Dendritic cell treated with granulocyte-macrophage colony-stimulating factor and Interleukin-4, amounts not matched to agents 40 ng/mL and 50 ng/mL, for 4 days (primary cell): ENCODE measurements around the gene SLC25A36.
A peak's percentile ranks its signal among the peaks of the same experiment; 100 is the strongest.

Experiments
- H3K27ac Mint-ChIP-seq: one replicate; pipeline ENCODE4 v1.8.0; 2022; ENCODE audit warnings: mild to moderate bottlenecking, mixed read lengths
- H3K27me3 Mint-ChIP-seq: one replicate; pipeline ENCODE4 v1.8.0; 2022; ENCODE audit warnings: mild to moderate bottlenecking, mixed read lengths
- H3K36me3 Mint-ChIP-seq: one replicate; pipeline ENCODE4 v1.8.0; 2022; ENCODE audit warnings: low read depth, mixed read lengths
- H3K4me1 Mint-ChIP-seq: one replicate; pipeline ENCODE4 v1.8.0; 2022; ENCODE audit warnings: low read depth, mixed read lengths
- H3K4me3 Mint-ChIP-seq: one replicate; pipeline ENCODE4 v1.8.0; 2022; ENCODE audit warnings: mild to moderate bottlenecking, moderate library complexity, mixed read lengths
- H3K9me3 Mint-ChIP-seq: one replicate; pipeline ENCODE4 v1.8.0; 2022; ENCODE audit warnings: mixed read lengths
- intact Hi-C: fragments of 100-400 bp; cut with micrococcal nuclease; formaldehyde crosslinking; loops from one replicate; pipeline ENCODE4 v1.15.0; 2022

The SLC25A36 gene

DNA sequence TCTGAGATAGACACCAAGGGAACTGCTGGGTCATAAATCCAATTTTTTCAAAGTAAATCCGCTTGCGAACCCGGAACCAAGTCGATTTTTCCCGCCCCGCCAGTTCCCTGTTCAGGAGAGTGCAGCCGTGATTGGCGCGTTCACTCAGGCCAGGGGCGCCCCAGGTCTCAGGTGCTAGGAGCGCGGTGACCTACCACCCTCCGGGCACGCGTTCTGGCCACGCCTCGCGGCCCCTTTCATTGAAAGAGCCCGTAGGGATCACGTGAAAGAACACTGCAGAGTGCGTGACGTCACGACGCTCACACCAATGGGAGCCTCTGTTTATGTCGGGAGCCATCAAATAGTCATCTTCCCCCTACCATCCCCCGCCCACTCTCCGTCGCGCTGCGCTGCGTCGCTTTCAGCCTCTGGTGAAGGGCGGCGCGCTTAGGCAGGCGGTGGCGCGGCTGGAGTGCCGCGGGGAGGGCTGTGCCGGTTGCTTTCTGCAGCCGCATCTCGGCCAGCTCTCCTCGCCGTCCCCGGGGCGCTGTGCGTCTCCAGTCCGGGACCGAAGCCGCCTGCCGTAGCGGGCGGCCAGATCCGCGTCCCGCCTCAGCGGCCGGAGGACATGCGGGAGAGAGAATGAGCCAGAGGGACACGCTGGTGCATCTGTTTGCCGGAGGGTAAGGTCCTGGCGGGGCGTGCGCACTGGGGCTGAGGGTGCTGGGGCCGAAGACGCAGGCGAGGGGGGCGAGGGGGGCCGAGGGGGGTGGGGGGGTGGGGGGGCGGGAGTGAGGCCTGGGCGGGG is at the start of gene SLC25A36:
SLC25A36 (plus strand) TSS at position 403 of the 787 bp plus-strand sequence; CDS start at position 622, 219 bp downstream.
- Mint-ChIP-seq H3K4me3 (peak within 1 kb of the TSS; percentile 98), H3K27ac (peak within 1 kb of the TSS; percentile 95), H3K27me3 (peaks cover 8% of the 10 kb centered on the region), H3K4me1 (peaks cover 24% of the 10 kb centered on the region), H3K9me3 (peaks cover under 1% of the 10 kb centered on the region), H3K36me3 (peaks cover 21% of the 10 kb centered on the region)
- intact Hi-C loops, result loop anchor here (5.0 kb wide), 1 partner anchor 1554 kb away; the partner anchor contains the start of gene COPB2

- Mint-ChIP-seq H3K27ac (no peak overlapping the region), H3K4me3 (no peak overlapping the region), H3K4me1 (peaks cover 4% of the 10 kb centered on the region), H3K9me3 (no peaks in the 10 kb centered on the region), H3K36me3 (no peaks in the 10 kb centered on the region), H3K27me3 (peaks cover 3% of the 10 kb centered on the region)
- intact Hi-C loops, result no loop called here
Measured at GRCh38 chr3:140896997-140897396, 44.6 kb upstream of the SLC25A36 start.

GRCh38 chr3:140898340-140899180 is 43.1 kb upstream of the SLC25A36 start:
- Mint-ChIP-seq H3K9me3 (no peaks in the 10 kb centered on the region), H3K36me3 (no peaks in the 10 kb centered on the region), H3K27me3 (no peaks in the 10 kb centered on the region), H3K4me1 (peaks cover 4% of the 10 kb centered on the region), H3K27ac (no peak overlapping the region), H3K4me3 (no peak overlapping the region)
- intact Hi-C loops, result loop anchor here (1.0 to 2.0 kb wide), 3 partner anchors 75 to 294 kb away; no protein-coding TSS in a partner anchor

DNA sequence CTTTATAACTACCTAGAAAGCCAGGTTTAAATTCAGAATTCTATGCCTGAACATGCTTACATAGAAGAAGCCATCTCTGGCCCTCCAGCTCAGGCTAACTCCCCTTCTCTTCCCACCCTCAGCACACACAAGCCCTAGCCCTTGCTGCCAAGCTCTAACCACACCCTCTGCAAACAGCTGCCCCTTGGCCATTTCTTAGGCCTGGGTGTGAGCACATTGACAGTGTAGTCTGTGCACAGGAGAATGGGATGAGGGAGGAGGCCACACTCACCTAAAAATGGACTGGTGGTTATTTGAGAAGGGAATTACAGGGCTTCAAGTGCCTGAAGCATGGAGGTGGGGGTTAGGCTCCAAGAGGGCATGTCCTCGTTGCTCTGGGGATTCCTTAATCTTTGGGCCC is 42.3 kb upstream of the SLC25A36 start:
- H3K27me3 Mint-ChIP-seq, result no peaks in the 10 kb centered on the region
- H3K4me1 Mint-ChIP-seq, result peaks cover 6% of the 10 kb centered on the region
- H3K36me3 Mint-ChIP-seq, result no peaks in the 10 kb centered on the region
- no peaks in the 10 kb centered on the region for H3K9me3 Mint-ChIP-seq
- no peak overlapping the region for H3K27ac Mint-ChIP-seq
- intact Hi-C loops, result loop anchor here (2.0 kb wide), 2 partner anchors 205 to 293 kb away; no protein-coding TSS in a partner anchor
- H3K4me3 Mint-ChIP-seq, result no peak overlapping the region

DNA sequence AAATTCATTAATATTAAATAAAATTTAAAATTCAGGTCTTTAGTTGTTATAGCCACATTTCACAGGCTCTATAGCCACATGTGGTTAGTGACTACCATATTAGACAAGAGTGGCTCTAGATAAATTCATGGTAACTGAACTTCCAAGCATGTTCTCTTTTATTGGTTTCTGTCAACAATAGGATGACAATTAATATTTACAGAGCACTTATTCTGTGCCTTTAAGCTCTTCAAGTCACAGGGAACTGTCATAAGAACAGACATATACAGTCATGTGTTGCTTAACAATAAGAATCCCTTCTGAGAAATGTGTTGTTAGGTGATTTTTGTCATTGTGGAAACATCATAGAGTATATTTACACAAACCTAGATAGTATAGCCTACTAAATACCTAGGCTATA is 38.8 kb upstream of the SLC25A36 start:
- intact Hi-C loops, result no loop called here
- H3K36me3 Mint-ChIP-seq, result no peaks in the 10 kb centered on the region
- no peak overlapping the region for H3K4me3 Mint-ChIP-seq
- H3K27me3 Mint-ChIP-seq, result peaks cover 4% of the 10 kb centered on the region
- no peaks in the 10 kb centered on the region for H3K9me3 Mint-ChIP-seq
- H3K27ac Mint-ChIP-seq, result no peak overlapping the region
- H3K4me1 Mint-ChIP-seq, result peaks cover 12% of the 10 kb centered on the region

- Mint-ChIP-seq H3K9me3 (no peaks in the 10 kb centered on the region), H3K27me3 (peaks cover 4% of the 10 kb centered on the region), H3K4me1 (peaks cover 10% of the 10 kb centered on the region), H3K4me3 (no peak overlapping the region), H3K27ac (no peak overlapping the region), H3K36me3 (no peaks in the 10 kb centered on the region)
- intact Hi-C loops, result no loop called here
Measured at GRCh38 chr3:140903196-140903595, 38.4 kb upstream of the SLC25A36 start.

- Mint-ChIP-seq H3K36me3 (no peaks in the 10 kb centered on the region), H3K4me3 (no peak overlapping the region), H3K4me1 (peaks cover 7% of the 10 kb centered on the region), H3K27me3 (peaks cover 4% of the 10 kb centered on the region), H3K27ac (no peak overlapping the region), H3K9me3 (no peaks in the 10 kb centered on the region)
- intact Hi-C loops, result no loop called here
Measured at GRCh38 chr3:140904521-140904920, 37.1 kb upstream of the SLC25A36 start.

- peaks cover 4% of the 10 kb centered on the region for H3K27me3 Mint-ChIP-seq
- H3K27ac Mint-ChIP-seq, result no peak overlapping the region
- no peaks in the 10 kb centered on the region for H3K36me3 Mint-ChIP-seq
- H3K4me1 Mint-ChIP-seq, result peaks cover 7% of the 10 kb centered on the region
- no peak overlapping the region for H3K4me3 Mint-ChIP-seq
- no peaks in the 10 kb centered on the region for H3K9me3 Mint-ChIP-seq
- intact Hi-C loops, result no loop called here
Measured at GRCh38 chr3:140905559-140905958, 36.1 kb upstream of the SLC25A36 start.

DNA sequence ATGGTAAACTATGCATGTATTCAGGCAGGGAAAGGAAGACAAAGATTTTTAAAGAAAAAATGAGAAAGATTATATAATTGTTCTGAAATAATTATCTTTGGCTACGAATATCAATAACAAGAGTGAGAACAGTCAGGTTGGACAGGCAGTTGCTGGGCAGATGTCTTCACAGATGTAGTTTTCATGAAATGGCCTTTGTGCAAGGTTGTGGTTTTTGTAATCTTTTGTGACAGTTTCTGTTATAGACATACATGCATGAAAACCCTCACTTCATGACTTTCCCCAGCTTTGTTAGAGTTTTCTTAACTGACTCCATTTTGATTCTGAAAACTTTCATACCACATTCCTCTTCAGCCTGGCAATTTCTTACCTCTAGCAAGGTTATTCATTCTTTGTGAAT is 34.9 kb upstream of the SLC25A36 start:
- peaks cover 12% of the 10 kb centered on the region for H3K4me1 Mint-ChIP-seq
- peaks cover 4% of the 10 kb centered on the region for H3K27me3 Mint-ChIP-seq
- H3K4me3 Mint-ChIP-seq, result no peak overlapping the region
- H3K36me3 Mint-ChIP-seq, result no peaks in the 10 kb centered on the region
- H3K9me3 Mint-ChIP-seq, result no peaks in the 10 kb centered on the region
- intact Hi-C loops, result no loop called here
- no peak overlapping the region for H3K27ac Mint-ChIP-seq

DNA sequence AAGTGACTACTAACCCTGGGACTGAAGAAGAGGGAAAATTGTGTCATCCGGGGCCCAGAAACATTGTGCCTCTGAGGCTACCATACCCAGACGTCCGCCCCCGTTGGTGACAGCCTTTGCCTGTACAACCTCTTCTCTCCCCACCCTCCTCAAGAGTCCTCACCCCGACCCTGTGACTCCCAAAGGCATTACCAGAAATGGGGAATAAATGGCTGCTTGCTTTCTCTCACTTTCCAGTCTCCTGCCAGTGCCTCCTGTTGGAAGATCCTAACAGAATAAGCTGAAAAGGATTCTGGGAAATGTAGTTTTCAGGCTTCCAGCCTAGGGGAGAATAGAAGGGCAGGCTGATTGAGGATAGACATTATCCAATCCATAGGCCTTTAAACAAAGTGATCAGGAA is 30.8 kb upstream of the SLC25A36 start:
- no peaks in the 10 kb centered on the region for H3K36me3 Mint-ChIP-seq
- H3K4me3 Mint-ChIP-seq, result peak overlapping the region; percentile 66
- intact Hi-C loops, result no loop called here
- no peaks in the 10 kb centered on the region for H3K9me3 Mint-ChIP-seq
- H3K27me3 Mint-ChIP-seq, result peaks cover 1% of the 10 kb centered on the region
- H3K27ac Mint-ChIP-seq, result no peak overlapping the region
- peaks cover 5% of the 10 kb centered on the region for H3K4me1 Mint-ChIP-seq

GRCh38 chr3:140911822-140912221 is 29.8 kb upstream of the SLC25A36 start:
- Mint-ChIP-seq H3K4me3 (no peak overlapping the region), H3K27ac (no peak overlapping the region), H3K4me1 (peaks cover 5% of the 10 kb centered on the region), H3K36me3 (no peaks in the 10 kb centered on the region), H3K9me3 (no peaks in the 10 kb centered on the region), H3K27me3 (no peaks in the 10 kb centered on the region)
- intact Hi-C loops, result no loop called here

- peaks cover 5% of the 10 kb centered on the region for H3K4me1 Mint-ChIP-seq
- intact Hi-C loops, result no loop called here
- no peaks in the 10 kb centered on the region for H3K27me3 Mint-ChIP-seq
- H3K27ac Mint-ChIP-seq, result no peak overlapping the region
- no peaks in the 10 kb centered on the region for H3K9me3 Mint-ChIP-seq
- H3K36me3 Mint-ChIP-seq, result no peaks in the 10 kb centered on the region
- no peak overlapping the region for H3K4me3 Mint-ChIP-seq
Measured at GRCh38 chr3:140913728-140914127, 27.9 kb upstream of the SLC25A36 start.

DNA sequence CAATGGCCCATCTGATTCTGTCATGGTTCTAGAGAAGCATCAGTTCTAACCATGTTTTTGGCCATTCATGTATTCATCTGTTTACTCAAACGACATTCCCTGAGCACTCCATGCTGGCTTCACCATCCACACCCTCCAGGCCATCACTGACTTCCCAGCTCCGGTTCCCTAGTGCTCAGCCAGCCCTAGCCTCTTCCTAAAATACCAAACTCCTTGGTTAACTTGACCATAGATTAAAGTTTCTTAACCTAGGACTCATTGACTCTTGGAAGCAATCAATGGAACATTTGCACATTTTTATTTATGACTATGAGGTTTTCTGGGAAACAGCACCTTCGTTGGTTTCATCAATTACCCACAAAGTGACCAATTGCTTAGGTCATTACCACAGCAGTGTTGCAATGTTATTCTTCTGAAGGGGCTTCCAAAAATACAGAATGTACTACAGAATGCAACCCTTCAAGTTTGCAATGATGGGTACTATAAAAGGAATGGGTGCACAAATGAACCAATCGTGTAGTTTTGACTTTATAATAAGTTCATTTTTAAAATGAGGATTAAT is 27.2 kb upstream of the SLC25A36 start:
- Mint-ChIP-seq H3K27me3 (no peaks in the 10 kb centered on the region), H3K36me3 (no peaks in the 10 kb centered on the region), H3K4me1 (peaks cover 5% of the 10 kb centered on the region), H3K27ac (no peak overlapping the region), H3K9me3 (no peaks in the 10 kb centered on the region), H3K4me3 (no peak overlapping the region)
- intact Hi-C loops, result no loop called here

DNA sequence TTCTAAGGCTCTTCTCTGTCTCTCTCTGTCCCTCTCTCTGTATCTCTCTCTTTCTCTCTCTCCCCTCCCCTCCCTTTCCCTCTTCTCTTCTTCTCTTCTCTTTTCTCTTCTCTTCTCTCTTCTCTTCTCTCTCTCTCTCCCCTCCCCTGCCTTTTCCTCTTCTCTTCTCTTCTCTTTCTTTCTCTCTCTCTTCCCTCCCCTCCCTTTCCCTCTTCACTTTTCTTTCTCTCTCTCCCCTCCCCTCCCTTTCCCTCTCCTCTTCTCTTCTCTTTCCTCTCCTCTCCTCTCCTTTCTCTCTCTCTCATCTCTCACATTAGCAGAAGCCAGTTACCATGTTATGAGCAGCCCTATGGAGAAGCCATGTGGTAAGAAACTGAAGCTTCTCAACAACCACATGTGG is 25.0 kb upstream of the SLC25A36 start:
- Mint-ChIP-seq H3K27ac (no peak overlapping the region), H3K27me3 (no peaks in the 10 kb centered on the region), H3K4me3 (no peak overlapping the region), H3K4me1 (no peaks in the 10 kb centered on the region), H3K9me3 (no peaks in the 10 kb centered on the region), H3K36me3 (no peaks in the 10 kb centered on the region)
- intact Hi-C loops, result no loop called here
